HFFc6 (cell line): Measurements from ENCODE around the gene HSD17B13. TPM values are rescaled to one million over a fixed set of nuclear protein-coding genes. Genes with fewer than 3 reads are reported as not detected.

ENCODE experiments used
- DNase-seq: peaks from one replicate; pipeline ENCODE4 v3.0.0-alpha.2; 2018
- H3K27ac Mint-ChIP-seq: 2 replicates; pipeline ENCODE4 v1.8.0; 2020; ENCODE audit warnings: mild to moderate bottlenecking, mixed read lengths
- H3K27me3 Mint-ChIP-seq: 2 replicates; pipeline ENCODE4 v1.8.0; 2021; ENCODE audit warnings: mild to moderate bottlenecking, moderate library complexity, mixed read lengths; ENCODE audit not compliant: insufficient read depth
- H3K36me3 Mint-ChIP-seq: 2 replicates; pipeline ENCODE4 v1.8.0; 2021; ENCODE audit warnings: low read depth, mixed read lengths
- H3K4me1 Mint-ChIP-seq: 2 replicates; pipeline ENCODE4 v1.8.0; 2020; ENCODE audit warnings: low read depth, mixed read lengths
- H3K4me3 Mint-ChIP-seq: 2 replicates; pipeline ENCODE4 v1.8.0; 2020; ENCODE audit warnings: mild to moderate bottlenecking, moderate library complexity, mixed read lengths
- H3K9me3 Mint-ChIP-seq: 2 replicates; pipeline ENCODE4 v1.8.0; 2020; ENCODE audit warnings: mild to moderate bottlenecking, mixed read lengths
- long read RNA-seq: library from polyadenylated mRNA; unstranded; transcript quantifications from one replicate; pipeline ENCODE4 v2.0.0, GENCODE V29; 2019
- total RNA-seq, 6 experiments: library from RNA; stranded (reverse); fragmentation: NEBNext Ultra II Directional; extraction: Animal tissue kit (Norgen Biotek cat#: 25700); gene quantifications; 2 replicates in 1 of 6; 3 replicates in 5 of 6; pipeline ENCODE4 v1.2.3, GENCODE V29; 2021
- TF ChIP-seq, protein P1 (sequence below): fragments of 200-600 bp; sonication (generic); IDR thresholded peaks from 2 replicates; pipeline ENCODE4 v1.5.0; 2021; ENCODE audit warnings: antibody characterized with exemption, mild to moderate bottlenecking

The HSD17B13 gene, protein sequence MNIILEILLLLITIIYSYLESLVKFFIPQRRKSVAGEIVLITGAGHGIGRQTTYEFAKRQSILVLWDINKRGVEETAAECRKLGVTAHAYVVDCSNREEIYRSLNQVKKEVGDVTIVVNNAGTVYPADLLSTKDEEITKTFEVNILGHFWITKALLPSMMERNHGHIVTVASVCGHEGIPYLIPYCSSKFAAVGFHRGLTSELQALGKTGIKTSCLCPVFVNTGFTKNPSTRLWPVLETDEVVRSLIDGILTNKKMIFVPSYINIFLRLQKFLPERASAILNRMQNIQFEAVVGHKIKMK
- total RNA-seq = not detected
- long read RNA-seq = 0 reads

DNA sequence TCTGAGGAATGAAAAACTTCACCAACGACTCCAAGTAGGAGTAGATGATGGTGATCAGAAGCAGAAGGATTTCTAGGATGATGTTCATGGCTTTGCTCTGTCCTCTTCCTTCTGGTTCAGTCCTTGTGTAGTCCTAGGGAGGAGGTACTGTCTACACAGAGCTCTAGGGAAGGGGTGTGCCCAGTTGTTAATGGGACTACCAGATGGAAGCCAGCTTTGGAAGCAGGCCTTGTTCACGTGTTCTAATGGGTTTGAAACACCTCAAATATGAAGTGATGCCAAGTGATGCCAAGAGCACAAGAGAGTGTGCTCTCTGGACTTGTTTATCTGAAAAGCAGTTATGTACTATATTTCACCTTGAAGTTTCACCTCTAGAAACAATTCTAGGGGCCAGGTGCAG, at the start of gene HSD17B13:
TSS of gene HSD17B13 (minus strand) at position 129 of the 400 bp plus-strand sequence. CDS start at position 88, 41 bp downstream.
- Mint-ChIP-seq H3K27ac (no peak within 1 kb of the TSS), H3K27me3 (peaks cover 5% of the 10 kb centered on the region), H3K36me3 (no peaks in the 10 kb centered on the region), H3K4me1 (no peaks in the 10 kb centered on the region), H3K9me3 (no peaks in the 10 kb centered on the region), H3K4me3 (no peak within 1 kb of the TSS)
- no peak for DNase-seq
- TF ChIP-seq, protein P1, sequence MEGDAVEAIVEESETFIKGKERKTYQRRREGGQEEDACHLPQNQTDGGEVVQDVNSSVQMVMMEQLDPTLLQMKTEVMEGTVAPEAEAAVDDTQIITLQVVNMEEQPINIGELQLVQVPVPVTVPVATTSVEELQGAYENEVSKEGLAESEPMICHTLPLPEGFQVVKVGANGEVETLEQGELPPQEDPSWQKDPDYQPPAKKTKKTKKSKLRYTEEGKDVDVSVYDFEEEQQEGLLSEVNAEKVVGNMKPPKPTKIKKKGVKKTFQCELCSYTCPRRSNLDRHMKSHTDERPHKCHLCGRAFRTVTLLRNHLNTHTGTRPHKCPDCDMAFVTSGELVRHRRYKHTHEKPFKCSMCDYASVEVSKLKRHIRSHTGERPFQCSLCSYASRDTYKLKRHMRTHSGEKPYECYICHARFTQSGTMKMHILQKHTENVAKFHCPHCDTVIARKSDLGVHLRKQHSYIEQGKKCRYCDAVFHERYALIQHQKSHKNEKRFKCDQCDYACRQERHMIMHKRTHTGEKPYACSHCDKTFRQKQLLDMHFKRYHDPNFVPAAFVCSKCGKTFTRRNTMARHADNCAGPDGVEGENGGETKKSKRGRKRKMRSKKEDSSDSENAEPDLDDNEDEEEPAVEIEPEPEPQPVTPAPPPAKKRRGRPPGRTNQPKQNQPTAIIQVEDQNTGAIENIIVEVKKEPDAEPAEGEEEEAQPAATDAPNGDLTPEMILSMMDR = no peak

DNA sequence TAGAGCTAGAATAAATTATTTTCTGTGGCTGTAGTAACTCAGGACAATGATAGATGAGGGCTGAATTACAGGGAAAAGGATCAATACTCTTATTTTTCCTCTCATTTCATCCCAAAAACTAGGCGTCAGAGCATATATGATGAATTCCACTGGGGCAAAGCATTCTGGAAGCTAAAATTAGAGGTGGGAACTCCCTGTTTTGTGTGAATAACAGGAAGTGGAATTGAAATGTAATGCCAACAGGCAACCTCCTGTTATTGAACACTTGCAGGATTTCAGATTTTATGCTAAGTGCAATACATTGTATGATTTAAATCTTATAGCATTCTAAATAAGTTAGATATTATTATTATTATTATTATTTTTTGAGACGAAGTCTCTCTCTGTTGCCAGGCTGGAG, 47.4 kb upstream of the HSD17B13 start:
- no peak overlapping the region for H3K27ac Mint-ChIP-seq
- peaks cover 11% of the 10 kb centered on the region for H3K36me3 Mint-ChIP-seq
- no peaks in the 10 kb centered on the region for H3K9me3 Mint-ChIP-seq
- DNase-seq = no peak
- no peaks in the 10 kb centered on the region for H3K27me3 Mint-ChIP-seq
- H3K4me3 Mint-ChIP-seq = no peak overlapping the region
- H3K4me1 Mint-ChIP-seq = peaks cover 15% of the 10 kb centered on the region
- TF ChIP-seq, protein P1 = no peak

DNA sequence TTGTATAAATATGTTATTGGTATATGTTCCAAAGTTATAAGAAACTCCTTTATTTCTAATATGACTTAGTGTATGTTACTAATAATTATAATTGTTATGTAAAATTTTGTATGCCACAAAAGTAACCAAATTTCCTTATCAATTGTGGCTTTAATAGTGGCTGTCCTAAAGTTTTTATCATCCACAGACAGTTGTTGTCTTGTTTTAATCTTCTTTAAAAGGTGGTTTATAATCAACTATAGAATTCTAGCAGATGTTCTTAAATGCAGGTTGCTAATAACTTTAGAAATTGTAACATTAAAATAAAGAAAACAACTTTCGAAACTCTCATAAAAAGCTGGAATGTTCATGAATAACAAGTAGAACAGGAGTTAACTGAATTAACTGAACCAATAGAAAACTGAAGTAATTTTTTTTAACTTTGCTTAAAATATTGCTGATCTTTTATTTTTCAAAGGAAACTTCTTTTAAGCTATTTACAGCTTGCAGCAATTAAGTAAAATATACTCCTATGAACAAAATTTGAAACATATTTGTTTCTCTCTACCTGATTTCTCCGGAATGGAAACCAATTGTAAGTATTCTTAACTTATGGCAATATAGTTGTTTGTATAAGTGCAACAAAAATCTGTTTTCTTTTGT, 44.0 kb upstream of the HSD17B13 start:
- H3K27ac Mint-ChIP-seq = no peak overlapping the region
- TF ChIP-seq, protein P1 = no peak
- H3K27me3 Mint-ChIP-seq = no peaks in the 10 kb centered on the region
- H3K4me3 Mint-ChIP-seq = no peak overlapping the region
- peaks cover 11% of the 10 kb centered on the region for H3K36me3 Mint-ChIP-seq
- no peak for DNase-seq
- no peaks in the 10 kb centered on the region for H3K4me1 Mint-ChIP-seq
- no peaks in the 10 kb centered on the region for H3K9me3 Mint-ChIP-seq

DNA sequence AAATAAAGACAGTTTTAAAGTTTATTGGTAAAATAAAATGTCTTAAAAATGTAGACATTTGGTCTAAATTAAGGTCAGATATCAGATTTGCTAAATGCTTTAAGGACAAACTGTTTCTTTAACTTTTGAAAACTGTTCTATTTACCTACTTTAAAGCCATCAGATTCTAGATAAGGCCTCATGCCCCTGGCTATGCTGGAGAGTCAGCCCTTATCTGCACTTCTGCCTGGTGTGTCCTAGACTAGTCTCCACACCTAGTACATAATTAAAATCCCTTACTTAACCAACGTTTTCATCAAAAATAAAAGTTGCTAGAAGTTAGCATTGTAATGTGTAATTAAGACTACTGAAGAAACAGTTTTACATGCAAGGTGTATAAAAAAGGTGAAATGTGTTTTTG, 42.7 kb upstream of the HSD17B13 start:
- Mint-ChIP-seq H3K36me3 (peaks cover 5% of the 10 kb centered on the region), H3K27ac (no peak overlapping the region), H3K4me3 (no peak overlapping the region)

DNA sequence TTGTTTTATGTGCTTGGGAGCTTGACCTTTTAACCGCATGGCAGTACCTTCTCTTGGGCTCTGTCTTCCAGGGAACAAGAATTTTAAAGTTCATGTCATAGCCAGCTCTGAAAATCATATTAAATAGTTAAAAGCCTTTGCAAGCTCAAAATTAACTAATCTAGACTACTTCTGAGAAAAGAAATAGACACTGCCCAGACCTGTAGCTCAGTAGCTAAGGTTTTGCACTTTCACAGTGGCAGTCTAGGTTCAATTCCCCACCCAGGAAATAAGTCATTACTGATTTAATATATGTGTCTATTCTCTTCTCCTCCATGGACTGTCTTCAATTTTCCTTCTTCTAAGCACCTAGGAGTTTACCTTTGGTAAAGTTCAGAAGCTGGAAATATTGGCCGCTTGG, 40.9 kb upstream of the HSD17B13 start:
- no peaks in the 10 kb centered on the region for H3K4me1 Mint-ChIP-seq
- TF ChIP-seq, protein P1 = no peak
- no peak overlapping the region for H3K27ac Mint-ChIP-seq
- H3K27me3 Mint-ChIP-seq = no peaks in the 10 kb centered on the region
- peak; percentile 6 for DNase-seq
- no peaks in the 10 kb centered on the region for H3K9me3 Mint-ChIP-seq
- no peak overlapping the region for H3K4me3 Mint-ChIP-seq
- H3K36me3 Mint-ChIP-seq = peaks cover 5% of the 10 kb centered on the region

More for the DNA sequence above, 42.7 kb upstream of the HSD17B13 start:
- no peak for DNase-seq
- Mint-ChIP-seq H3K9me3 (no peaks in the 10 kb centered on the region), H3K27me3 (no peaks in the 10 kb centered on the region), H3K4me1 (no peaks in the 10 kb centered on the region)
- TF ChIP-seq, protein P1 = no peak
